ENCODE data around the gene DPEP2NB.

DPEP2NB gene

GRCh38 chr16:67976205-67976604 is 39.5 kb downstream of the DPEP2NB start:
- TF ChIP-seq SIN3A (IDR thresholded peaks at IDR 0.05; ENCODE audit: borderline replicate concordance, insufficient read depth, low read length) (no peak), REST (IDR thresholded peaks at IDR 0.05; ENCODE audit: insufficient read depth in 1 of 2, low read depth in 2 of 2, low read length in 2 of 2) (no peak), FOXP2 (optimal IDR thresholded peaks at IDR 0.05; ENCODE audit: borderline replicate concordance, extremely low read depth, extremely low read length, insufficient read depth) (no peak), TAF1 (IDR thresholded peaks at IDR 0.05; ENCODE audit: borderline replicate concordance, insufficient read depth, low read length) (no peak), POLR2AphosphoS5 (IDR thresholded peaks at IDR 0.05; ENCODE audit: low read depth, low read length) (no peak)

GRCh38 chr16:67975321-67976105 is 40.2 kb downstream of the DPEP2NB start:
- no peak for TF ChIP-seq POLR2AphosphoS5 (IDR thresholded peaks at IDR 0.05; ENCODE audit: low read depth, low read length)
- TF ChIP-seq REST (IDR thresholded peaks at IDR 0.05; ENCODE audit: insufficient read depth in 1 of 2, low read depth in 2 of 2, low read length in 2 of 2), result no peak
- no peak for TF ChIP-seq FOXP2 (optimal IDR thresholded peaks at IDR 0.05; ENCODE audit: borderline replicate concordance, extremely low read depth, extremely low read length, insufficient read depth)
- no peak for TF ChIP-seq TAF1 (IDR thresholded peaks at IDR 0.05; ENCODE audit: borderline replicate concordance, insufficient read depth, low read length)
- TF ChIP-seq SIN3A (IDR thresholded peaks at IDR 0.05; ENCODE audit: borderline replicate concordance, insufficient read depth, low read length), result no peak

GRCh38 chr16:67971111-67971510 is 44.6 kb downstream of the DPEP2NB start:
- TF ChIP-seq POLR2AphosphoS5 (IDR thresholded peaks at IDR 0.05; ENCODE audit: low read depth, low read length) (no peak), FOXP2 (optimal IDR thresholded peaks at IDR 0.05; ENCODE audit: borderline replicate concordance, extremely low read depth, extremely low read length, insufficient read depth) (no peak), REST (IDR thresholded peaks at IDR 0.05; ENCODE audit: insufficient read depth in 1 of 2, low read depth in 2 of 2, low read length in 2 of 2) (no peak), SIN3A (IDR thresholded peaks at IDR 0.05; ENCODE audit: borderline replicate concordance, insufficient read depth, low read length) (no peak), TAF1 (IDR thresholded peaks at IDR 0.05; ENCODE audit: borderline replicate concordance, insufficient read depth, low read length) (no peak)

- TF ChIP-seq REST (IDR thresholded peaks at IDR 0.05; ENCODE audit: insufficient read depth in 1 of 2, low read depth in 2 of 2, low read length in 2 of 2) (no peak), SIN3A (IDR thresholded peaks at IDR 0.05; ENCODE audit: borderline replicate concordance, insufficient read depth, low read length) (no peak), FOXP2 (optimal IDR thresholded peaks at IDR 0.05; ENCODE audit: borderline replicate concordance, extremely low read depth, extremely low read length, insufficient read depth) (no peak), POLR2AphosphoS5 (IDR thresholded peaks at IDR 0.05; ENCODE audit: low read depth, low read length) (no peak), TAF1 (IDR thresholded peaks at IDR 0.05; ENCODE audit: borderline replicate concordance, insufficient read depth, low read length) (no peak)
These were observed 46.3 kb downstream of the DPEP2NB start for GRCh38 chr16:67969254-67970039.
